A673 (cell line): ENCODE results near the gene SLC12A6.

Source experiments
- CTCF ChIP-seq: fragments of 300-800, 200-600 bp; sonication (generic); conservative IDR thresholded peaks from 2 replicates; pipeline ENCODE4 v1.5.1; 2017; ENCODE audit warnings: low read depth, mild to moderate bottlenecking, antibody characterized with exemption, low read length, moderate library complexity, mixed read lengths
- EZH2 ChIP-seq: fragments of 200-600 bp; sonication (generic); IDR thresholded peaks from 2 replicates; pipeline ENCODE4 v1.6.1; 2017; ENCODE audit warnings: borderline replicate concordance, low read depth, mild to moderate bottlenecking, mixed read lengths, antibody characterized with exemption, low read length; ENCODE audit not compliant: poor library complexity, severe bottlenecking

GRCh38 chr15:34203305-34203704 lies 134.3 kb downstream of the SLC12A6 start:
- TF ChIP-seq CTCF (no peak), EZH2 (no peak)
